ENCODE data around the gene PLEKHN1.
"Not testable (repeated sequence)": the region's sequence is repeated elsewhere in the genome, so short reads cannot be mapped to it uniquely, and the experiment has no call there.

PLEKHN1 gene

DNA sequence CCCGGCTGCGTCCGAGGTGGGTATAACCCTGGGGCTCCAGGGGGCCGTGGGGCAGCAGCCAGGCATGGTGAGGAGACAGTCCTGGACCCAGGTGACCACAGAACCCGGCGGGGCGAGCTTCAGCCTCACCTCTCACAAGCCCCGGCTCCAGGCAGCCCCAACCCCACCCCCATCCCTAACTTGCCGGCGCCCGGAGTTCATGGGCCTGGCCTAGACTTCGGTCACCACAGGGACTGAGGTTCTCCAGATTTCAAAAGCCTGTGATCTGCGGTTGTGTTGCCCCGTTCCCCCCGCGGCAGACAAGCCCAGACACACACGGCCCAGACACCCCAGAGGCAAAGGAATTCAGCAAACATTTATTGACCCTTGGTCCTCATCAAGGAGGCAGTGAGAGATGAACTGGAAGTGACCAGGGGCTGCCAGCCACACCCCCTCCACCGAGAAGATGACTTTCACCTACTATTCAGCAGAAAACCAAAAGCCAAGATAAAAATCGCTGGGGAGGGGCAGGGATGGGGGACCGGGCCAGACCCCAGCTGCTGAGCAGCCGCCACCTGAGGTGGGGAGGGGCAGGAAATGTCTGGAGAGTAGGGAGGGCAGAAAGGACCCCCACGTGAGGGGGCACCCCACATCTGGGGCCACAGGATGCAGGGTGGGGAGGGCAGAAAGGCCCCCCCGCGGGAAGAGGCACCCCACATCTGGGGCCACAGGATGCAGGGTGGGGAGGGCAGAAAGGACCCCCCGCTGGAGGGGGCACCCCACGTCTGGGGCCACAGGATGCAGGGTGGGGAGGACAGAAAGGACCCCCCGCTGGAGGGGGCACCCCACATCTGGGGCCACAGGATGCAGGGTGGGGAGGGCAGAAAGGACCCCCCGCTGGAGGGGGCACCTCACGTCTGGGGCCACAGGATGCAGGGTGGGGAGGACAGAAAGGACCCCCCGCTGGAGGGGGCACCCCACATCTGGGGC is 29.7 kb downstream of the PLEKHN1 start:
- no peak for DNase-seq

DNA sequence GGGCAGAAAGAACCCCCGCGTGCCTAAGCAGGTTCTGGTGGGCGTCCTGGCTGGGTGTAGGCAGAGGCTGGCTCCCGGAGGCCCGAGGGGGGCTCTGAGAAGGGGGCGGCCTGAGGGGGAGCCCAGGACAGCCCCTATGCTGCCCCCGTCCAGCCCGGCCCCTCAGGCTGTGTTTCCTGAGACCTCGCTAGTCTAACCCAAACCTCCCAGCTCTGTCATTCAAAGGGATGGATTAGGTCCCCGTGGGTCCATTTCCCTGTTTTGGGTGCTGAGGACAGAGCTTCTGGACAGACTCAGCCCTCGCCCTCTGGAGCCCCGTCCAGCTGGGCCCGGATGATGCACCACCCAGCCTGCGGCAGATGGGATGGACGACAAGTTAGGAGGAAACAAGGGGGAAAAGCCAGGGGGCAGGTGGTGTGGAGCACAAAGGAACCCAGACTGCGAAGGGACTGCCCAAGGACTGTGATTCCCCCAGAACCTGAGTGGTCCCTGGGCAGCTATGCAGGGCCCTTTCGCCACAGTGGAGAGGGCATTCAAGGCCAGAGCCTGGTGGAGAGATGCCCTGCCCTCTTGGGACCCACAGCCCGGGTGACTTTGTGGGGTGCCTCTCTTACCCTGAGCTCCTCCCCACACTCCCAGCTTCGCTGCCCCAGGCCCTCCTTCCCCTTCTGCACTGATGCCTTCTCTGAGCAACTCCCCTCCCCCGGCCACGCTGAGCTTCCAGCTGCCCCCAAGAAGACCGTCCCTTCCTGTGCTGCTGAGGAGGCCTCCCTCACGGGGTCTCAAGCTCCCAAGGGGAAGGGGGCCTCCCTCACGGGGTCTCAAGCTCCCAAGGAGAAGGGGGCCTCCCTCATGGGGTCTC is 30.8 kb downstream of the PLEKHN1 start:
- no peak for DNase-seq

DNA sequence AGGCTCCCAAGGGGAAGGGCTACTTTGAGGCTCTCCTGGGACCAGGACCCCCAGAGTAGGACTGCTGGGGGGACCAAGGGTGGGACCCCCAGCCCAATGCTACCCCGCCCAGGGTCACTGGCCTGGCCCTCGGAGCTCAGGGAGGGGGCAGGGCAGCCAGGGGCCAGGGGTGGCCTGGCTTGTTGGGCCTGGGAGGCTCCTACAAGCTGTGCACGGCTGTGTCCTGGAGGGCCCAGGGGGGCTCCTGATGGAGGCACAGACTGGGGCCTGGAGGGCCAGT is 31.4 kb downstream of the PLEKHN1 start:
- no peak for DNase-seq

DNA sequence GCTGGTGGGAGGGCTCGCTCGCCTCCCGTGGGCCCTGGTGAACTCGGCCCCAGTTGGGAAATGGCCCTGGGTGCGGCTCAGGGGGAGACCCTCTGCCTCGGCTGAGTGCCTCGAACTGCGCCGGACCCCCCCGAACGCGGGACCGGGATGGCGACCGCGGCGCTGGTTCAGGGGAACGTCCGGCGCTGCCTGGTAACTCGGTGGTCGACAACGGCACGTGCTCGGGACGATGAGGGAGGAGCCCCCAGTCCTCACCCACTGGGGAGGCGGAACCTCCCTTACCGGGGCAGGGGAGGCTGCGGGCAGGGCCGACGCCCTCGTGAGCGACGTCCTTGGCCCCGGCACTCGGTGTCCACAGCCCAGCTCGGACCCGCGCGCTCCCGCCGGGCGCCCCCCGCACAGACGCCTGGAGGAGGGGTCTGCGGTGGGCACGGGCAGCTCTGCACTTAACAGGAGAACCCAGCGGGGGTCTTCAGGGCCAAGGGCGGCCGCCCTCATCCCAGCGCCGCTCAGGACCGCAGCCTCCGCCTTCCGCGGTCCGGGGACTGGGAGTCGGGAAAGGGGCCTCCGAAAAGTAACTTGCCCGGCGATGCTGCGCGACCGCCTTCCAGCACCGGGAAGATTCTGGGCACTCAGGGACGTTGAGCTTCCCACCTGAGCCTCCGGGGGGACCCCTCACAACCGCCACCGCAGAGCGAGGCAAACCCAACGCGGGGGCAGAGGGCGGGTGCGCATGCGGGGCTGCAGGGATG is 31.9 kb downstream of the PLEKHN1 start:
- no peak for DNase-seq

DNA sequence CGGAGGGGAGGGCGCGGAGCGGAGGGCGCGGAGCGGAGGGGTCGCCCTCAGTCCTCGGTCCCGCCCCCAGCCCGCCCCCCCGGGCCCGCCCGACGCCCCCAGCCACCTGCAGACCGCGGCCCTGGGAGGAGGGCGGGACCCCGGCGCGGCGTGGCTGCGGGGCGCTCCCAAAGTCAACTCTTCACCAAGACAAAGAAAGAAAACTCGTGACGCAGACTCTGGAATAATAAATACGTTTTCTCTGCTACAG is 32.4 kb downstream of the PLEKHN1 start:
- DNase-seq = no peak

DNA sequence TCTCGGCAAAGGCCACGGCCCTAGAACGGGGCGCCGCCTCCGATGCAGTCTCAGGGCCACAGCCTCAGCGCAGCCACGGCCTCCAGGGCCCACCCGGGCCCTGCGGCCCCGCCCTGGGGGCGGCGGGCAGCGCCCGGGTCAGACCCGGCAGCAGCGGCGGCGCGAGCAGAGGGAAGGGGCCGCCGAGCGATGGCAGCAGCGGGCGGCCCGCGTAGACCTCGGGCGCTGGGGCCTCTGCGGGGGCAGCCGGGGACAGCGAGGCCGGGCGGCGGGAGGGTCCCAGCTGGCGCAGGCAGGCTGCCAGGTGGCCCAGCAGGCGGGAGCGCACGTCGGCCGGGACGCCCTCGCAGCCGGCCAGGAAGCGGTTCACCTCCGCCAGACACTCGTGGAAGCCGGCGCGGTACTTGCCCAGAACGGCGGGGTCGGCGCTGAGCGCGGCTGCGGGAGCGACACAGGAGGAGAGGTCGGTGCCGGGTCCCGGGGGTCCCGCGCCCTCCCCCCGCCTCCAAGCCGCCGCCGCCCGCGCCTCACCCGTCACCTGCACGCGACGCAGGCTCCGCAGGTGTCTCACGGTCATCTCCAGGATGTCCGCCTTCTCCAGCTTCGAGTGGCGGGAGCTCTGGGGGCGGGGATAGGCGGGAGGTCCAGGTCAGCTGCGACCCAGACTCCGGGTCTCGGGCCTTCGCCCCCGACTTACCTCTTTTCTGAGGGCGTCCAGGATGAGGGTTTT is 32.9 kb downstream of the PLEKHN1 start:
- DNase-seq = peak; percentile 48

DNA sequence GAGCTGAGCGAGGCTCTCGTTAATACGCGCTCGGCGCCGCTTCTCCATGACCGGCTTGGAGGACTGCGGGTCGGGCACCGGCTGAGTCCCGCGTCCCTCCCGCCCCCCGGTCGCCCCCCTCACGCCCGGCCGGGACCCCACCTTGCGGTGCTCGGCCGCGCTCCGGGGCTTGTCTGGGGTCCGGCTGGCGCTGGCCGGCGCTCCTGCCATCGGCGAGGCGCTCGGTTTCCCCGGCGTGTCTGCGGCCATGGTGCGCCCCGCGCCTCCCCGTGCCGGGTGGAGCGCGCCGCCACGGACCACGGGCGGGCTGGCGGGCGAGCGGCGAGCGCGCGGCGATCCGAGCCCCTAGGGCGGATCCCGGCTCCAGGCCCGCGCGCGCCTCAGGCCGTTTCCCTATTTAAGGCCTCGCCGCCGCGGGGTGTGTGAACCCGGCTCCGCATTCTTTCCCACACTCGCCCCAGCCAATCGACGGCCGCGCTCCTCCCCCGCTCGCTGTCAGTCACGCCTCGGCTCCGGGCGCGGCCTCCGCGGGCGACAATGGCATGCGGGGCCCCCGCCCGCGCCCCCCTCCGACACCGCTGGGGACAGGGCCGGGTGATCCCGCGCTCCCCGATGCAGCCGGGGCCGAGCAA is 33.6 kb downstream of the PLEKHN1 start, which contains the start of gene HES4:
HES4 (minus strand) TSS at position 373 of the 632 bp plus-strand sequence; CDS start at position 249, 124 bp downstream.
- DNase-seq = peak; percentile 96

DNA sequence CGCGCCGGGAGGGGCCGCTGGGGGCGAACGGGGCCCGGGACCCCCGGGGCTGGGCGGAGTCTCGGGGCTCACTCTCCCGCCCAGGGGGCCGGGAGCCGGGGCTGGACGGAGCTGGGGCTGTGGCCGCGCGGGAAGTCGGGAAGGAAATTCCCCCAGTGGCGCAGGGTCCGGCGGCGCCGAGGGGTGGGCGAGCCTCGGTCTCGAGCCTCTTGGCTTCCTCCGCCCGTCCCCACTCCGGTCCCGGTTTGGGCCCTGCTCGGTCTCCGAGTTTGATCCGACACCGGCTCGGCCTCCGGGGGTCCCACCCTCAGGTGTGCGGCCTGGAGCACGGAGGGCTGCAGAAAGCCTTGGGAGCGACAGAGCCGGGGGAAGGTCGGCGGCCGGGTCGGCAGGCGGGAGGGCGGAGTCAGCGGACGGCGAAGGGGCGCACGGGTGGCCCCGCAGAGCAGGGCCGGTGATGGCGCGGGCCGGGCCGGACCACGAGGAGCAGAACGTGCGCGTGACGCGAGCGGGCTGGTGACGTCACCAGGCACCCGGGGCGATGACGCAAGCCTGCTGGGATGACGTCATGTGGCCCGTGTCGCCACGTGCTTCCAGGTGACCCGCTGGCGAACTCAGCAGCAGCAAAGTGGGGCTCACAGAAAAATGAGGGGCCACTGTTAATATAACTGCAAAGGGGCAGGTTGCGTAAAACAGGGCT is 34.2 kb downstream of the PLEKHN1 start:
- peak; percentile 83 for DNase-seq

DNA sequence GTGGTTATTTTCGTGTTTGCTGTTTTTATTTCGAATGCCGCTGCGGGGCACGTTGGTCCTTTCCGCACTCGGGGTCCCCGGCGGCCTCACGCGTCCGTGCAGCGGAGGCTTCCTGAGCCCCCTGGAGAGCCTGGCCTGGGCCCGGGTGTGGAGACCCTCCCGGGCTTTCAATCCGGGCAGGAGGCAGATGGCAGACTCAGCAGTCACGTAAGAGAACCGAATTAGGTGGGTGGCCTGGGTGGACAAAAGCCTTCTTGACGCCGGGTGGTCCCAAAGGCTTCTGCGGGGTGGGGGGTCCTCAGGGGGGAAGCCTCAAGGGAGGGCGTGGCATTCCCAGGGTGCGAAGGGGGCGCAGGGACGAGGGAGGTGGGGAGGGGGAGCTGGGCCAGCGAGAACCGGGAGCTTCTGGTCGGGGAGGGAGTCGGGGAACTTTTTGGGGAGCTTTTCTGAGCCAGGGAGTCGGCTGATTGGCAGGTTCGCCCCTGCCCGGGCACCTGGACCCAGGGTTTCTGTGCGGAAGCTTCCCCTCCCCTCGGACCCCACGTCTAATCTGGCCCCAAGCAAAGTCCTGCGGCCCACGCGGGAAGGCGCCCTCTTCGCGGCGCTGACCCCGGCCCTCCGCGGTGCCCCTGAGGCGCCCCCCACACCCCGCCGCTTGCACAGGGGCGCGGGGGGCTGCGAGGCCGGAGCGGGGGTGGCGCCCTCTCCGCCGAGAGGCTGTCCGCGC is 34.9 kb downstream of the PLEKHN1 start:
- no peak for DNase-seq

DNA sequence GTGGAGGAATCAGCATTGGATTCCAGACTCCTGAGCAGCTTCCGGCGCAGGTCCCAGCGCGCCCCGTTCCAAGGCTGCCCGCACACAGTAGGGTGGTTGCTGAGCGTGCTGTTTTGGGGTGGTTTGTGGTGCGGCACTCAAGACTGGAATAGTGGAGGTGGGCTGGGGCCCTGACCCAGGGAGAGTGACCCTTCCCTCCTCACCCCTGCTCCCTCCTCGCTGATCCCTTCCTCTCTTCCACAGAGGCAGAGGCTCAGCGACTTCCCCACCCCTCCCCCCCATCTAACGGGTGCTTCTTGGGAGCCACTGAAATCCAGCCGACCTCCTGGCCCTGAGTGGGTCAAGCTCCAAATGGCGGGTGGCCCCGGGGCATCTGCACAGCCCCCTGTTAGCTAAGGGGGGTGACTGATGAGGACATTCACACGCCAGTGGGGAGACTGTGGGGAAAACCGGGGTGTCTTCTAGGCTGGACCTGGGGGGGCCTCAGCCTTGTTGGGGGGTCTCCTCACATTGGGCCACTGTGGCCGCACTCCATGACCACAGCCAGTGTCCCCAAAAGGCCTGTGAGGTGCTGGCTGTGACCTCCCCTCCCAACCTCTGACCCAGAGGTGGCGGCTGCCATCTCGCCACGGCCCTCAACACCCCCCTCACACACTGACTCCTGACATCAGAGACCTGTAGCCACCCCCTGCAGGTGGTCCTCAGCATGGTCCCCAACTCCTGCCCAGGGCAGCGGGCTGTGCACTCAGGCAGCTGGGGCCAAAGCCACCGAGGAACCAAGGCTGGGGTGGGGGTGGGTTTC is 37.5 kb downstream of the PLEKHN1 start:
- no peak for DNase-seq

DNA sequence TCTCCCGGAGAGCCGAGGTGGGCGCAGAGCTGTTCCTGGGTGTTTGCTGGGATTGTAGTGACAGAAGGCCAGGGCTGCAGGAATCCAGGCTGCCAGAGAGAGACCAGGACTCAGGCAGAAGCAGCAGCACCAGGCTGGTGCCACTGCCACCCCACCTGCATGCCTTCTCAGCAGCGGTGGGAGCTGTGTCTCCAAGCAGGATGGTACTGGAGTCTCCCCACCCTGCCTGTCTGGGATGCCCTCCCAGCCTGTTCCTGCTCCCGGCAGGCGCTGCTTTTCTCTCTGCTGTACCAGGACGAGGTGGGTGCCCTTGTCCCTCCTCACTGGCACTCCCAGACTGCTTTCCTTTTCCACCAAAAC is 38.1 kb downstream of the PLEKHN1 start:
- DNase-seq = no peak

DNA sequence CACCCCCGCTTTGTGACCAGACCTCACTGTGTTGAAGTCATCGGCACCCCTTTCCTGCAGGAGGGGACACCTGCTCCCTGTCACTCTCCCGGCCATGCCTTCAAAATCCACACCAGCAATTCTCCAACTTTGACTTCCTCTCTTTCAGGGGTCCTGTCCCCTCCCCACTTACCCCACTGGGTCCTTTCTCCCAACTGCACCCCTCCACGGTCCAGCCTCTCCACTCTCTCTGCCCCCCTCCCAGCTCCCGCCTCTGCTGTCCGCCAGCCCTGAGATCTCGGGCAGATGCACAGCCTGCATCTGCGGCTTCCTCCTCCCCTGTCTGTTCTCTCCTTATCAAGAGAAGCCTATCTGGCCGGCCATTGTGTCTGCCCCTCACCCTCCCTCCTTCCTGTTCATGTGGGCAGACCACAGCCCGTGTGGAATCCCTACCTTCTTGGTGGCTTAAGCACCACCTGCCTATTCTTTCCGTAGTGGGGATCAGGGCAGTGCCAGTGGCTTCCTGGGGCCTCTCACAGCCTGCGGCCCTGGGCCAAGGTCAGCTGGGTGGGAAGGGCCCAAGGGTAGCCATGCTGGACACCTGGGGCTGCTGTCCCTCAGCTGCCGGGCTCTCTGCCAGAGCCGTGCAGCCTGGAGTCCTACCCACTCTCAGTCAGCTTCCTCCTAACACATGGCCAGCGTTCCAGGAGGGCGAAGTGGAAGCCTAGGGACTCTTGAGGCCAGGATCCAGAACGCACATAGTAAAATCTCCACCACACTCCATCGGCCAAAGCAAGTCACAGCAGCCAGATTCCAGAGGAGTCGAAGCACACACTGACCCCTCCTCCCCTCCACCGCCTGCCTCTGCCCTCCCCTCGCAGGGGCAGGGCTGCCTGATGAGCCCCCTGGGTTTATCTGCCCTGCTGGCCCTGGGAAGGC is 38.8 kb downstream of the PLEKHN1 start:
- peak; percentile 72 for DNase-seq

DNA sequence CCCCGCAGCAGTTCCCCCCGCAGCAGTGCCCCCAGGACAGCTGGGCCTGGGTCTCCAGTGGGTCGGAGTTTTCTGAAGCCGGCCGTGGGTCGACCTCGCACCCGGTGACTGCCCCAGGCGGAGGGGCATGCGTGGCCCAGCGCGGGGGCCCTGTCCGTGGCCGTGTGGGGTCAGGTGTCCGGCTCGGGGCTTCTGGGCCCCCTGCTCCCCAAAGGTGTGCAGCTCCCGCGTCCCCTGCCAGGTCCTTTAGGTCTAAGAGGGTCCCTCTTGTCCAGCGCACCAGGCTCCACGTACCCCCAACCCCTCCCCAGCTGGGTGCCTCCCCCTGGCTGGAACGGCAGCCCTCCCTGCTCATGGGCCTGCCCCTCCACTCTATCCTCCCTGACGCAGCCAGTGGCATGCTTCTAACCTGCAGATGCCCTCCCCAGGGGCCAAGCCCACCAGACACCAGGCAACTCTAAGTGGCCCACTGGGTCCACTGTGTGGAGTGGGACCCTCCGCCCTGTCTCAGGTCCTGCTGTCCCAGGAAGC is 39.6 kb downstream of the PLEKHN1 start:
- no peak for DNase-seq

DNA sequence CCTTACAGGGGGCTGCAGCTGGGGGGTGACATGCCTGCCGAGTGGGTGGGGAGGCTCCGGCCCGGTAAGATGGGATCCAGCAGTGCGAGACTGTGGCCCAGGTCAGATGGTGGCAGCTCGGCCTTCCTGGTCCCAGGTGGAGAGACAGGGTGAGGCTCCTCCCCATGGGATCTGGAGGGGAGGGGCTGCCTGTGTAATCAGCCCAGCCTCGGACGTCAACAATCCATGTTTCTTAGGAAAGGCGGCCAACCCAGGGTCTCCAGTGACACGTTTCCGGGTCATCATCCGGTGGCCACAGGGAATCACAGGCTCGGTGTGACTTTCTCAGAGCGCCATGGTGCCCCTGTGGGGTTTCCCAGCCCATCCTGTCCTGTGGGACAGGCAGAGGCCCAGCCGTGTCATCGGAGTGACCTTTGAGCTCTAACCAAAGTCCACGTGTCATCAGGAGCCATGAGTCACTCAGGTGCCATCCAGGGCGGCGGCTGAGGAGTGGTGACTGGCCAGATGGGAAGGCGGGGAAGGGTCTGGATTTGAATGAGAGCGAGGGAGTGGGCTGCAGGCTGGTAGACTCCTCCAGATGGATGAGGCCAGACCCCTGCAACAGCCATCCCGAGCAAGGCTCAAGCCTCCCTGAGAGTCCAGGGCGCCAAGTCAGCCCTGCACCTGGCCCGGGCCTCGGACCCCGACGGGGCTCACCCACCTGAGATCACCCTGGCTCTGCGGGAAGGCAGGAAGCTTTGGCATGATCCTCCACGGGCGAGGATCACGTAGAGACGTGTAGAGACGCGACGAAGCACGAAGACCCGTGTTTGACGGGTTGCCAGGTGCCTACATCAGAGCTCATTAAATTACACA is 40.2 kb downstream of the PLEKHN1 start:
- no peak for DNase-seq

DNA sequence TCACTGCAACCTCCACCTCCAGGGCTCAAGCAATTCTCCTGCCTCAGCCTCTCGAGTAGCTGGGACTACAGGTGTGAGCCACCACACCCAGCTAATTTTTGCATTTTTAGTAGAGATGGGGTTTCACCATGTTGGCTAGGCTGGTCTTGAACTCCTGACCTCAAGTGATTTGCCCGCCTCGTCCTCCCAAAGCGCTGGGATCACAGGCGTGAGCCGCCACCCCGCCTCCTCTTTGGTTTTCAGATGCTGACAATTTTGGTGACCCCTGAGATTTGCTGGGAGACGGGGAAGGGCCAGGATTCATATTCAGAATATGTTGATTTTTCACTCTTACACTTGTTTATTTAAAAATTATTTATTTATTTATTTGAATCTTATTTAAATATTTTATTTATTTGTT is 43.8 kb downstream of the PLEKHN1 start:
- DNase-seq = not testable (repeated sequence)

DNA sequence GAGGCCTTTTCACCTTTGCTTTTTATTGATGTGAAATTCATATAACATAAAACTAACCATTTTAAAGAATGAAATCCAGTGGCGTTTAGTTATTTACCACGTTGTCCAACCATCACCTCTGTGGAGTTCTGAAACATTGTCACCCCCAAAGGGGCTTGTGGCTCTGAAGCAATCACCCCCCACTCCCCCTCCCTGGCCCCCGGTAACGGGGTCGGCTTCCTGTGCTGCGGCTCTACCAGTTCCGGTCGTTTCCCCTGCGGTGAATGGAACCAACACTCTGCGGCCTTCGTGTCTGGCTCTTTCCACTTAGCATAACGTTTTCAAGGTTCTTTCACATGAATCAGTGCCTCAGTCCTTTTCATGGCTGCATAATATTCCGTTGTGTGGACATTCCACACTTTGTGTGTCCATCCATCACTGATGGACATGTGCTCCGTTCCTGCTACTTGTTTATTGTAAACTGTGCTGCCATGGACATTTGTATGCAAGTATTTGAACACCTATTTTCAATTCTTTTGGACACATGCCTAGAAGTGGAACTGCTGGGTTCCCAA is 45.2 kb downstream of the PLEKHN1 start:
- no peak for DNase-seq

DNA sequence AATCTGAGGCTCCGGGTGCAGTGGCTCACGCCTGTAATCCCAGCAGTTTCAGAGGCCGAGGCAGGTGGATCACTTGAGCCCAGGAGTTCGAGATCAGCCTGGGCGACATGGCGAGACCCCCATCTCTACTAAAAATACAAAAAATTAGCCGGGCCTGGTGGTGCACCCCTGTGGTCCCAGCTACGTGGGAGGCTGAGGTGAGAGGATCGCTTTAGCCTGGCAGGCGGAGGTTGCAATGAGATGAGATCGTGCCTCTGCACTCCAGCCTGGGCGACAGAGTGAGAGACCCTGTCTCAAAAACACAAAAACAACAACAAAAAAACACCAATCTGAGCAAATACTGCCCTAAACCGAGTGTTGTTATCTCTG is 46.4 kb downstream of the PLEKHN1 start:
- DNase-seq = not testable (repeated sequence)

Measured in fibroblast of skin of back (primary cell).